22Rv1 (cell line): ENCODE data around the gene MAMDC2.

Experiments
- ZFX ChIP-seq: fragments of 450-650 bp; IDR thresholded peaks from 2 replicates; pipeline ENCODE4 v1.6.1; 2017; ENCODE audit warnings: antibody characterized with exemption, borderline replicate concordance
- TF ChIP-seq, protein P1 (sequence below): fragments of 450-650 bp; IDR thresholded peaks from 2 replicates; pipeline ENCODE4 v1.5.1; 2017; ENCODE audit warnings: mild to moderate bottlenecking

DNA sequence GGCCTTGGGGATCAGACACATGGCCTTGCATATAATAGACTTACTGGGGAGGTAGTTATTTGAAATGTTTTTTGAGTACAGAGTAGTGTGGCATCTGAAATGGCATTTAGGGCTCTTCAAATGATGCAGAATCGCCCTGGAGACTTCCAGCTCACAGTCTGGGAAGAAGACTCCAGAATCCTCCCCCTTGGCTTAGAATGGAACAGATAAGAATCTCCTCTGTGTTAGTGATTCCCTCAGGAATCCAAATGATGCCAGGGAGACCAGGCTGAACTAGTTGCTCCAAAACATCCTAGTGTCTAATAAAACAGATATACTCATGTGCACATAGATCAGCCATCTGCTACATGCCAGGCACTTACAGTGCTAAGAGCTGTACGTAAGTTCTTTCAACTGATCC, 176.6 kb downstream of the MAMDC2 start:
- TF ChIP-seq, protein P1, sequence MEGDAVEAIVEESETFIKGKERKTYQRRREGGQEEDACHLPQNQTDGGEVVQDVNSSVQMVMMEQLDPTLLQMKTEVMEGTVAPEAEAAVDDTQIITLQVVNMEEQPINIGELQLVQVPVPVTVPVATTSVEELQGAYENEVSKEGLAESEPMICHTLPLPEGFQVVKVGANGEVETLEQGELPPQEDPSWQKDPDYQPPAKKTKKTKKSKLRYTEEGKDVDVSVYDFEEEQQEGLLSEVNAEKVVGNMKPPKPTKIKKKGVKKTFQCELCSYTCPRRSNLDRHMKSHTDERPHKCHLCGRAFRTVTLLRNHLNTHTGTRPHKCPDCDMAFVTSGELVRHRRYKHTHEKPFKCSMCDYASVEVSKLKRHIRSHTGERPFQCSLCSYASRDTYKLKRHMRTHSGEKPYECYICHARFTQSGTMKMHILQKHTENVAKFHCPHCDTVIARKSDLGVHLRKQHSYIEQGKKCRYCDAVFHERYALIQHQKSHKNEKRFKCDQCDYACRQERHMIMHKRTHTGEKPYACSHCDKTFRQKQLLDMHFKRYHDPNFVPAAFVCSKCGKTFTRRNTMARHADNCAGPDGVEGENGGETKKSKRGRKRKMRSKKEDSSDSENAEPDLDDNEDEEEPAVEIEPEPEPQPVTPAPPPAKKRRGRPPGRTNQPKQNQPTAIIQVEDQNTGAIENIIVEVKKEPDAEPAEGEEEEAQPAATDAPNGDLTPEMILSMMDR: no peak
- TF ChIP-seq ZFX: no peak
